Sigmoid colon (tissue), 4 donors: ENCODE measurements around the gene TTLL12.

Experiments
- CTCF ChIP-seq, 4 experiments: fragments of 450-650 bp in 3 of 4; fragments of 200-600 bp in 1 of 4; IDR thresholded peaks; one replicate each; pipeline ENCODE4 v1.5.1; 2016 to 2019; ENCODE audit warnings: antibody characterized with exemption in 4 of 4, mild to moderate bottlenecking in 3 of 4, moderate library complexity in 2 of 4
- EP300 ChIP-seq, 4 donors: sonication (generic); formaldehyde crosslinking; IDR thresholded peaks; one replicate each; pipeline ENCODE4 v1.6.1; 2017; ENCODE audit warnings: antibody characterized with exemption in 4 of 4
- POLR2A ChIP-seq, 2 donors: fragments of 450-650 bp; IDR thresholded peaks; one replicate each; pipeline ENCODE4 v1.6.1; 2016; ENCODE audit warnings: antibody characterized with exemption in 2 of 2, mild to moderate bottlenecking in 2 of 2, moderate library complexity in 2 of 2
- POLR2AphosphoS5 ChIP-seq, 4 donors: sonication (generic); formaldehyde crosslinking; IDR thresholded peaks; one replicate each; pipeline ENCODE4 v1.6.1; 2017; ENCODE audit warnings: antibody characterized with exemption in 4 of 4

- TF ChIP-seq CTCF (IDR thresholded peaks at IDR 0.05) = no peak
- TF ChIP-seq POLR2A (IDR thresholded peaks at IDR 0.05) = no peak
- no peak for TF ChIP-seq POLR2AphosphoS5 (IDR thresholded peaks at IDR 0.05)
- no peak for TF ChIP-seq EP300 (IDR thresholded peaks at IDR 0.05)
Measured at GRCh38 chr22:43170131-43170480, 16.8 kb downstream of the TTLL12 start.
